ENCODE results near the gene EIF2S3. TPM values are rescaled to one million over a fixed set of nuclear protein-coding genes. Genes with fewer than 3 reads are reported as not detected.

The EIF2S3 gene
- total RNA-seq, 3 donors from 2014 or later = 257 to 313 (median 258) TPM

Other genes starting within 250 kb of the EIF2S3 start
- gene APOO, start 147.0 kb upstream of the EIF2S3 start, total RNA-seq = 10 to 100 TPM; 29.7 to 36.7 (median 31.8) TPM
- gene CXorf58, start 146.9 kb upstream of the EIF2S3 start, total RNA-seq = under 1 TPM in 1 of 3 donors, not detected in 2; 0.83 TPM
- 10 to 100 TPM; 10.4 to 11.8 (median 10.9) TPM for gene KLHL15, start 27.8 kb upstream of the EIF2S3 start, total RNA-seq
- gene ZFX, start 94.8 kb downstream of the EIF2S3 start, total RNA-seq = 10 to 100 TPM; 36.6 to 66.5 (median 37.9) TPM

Data from activated T-cell treated with anti-CD3 and anti-CD28 coated beads, Interleukin-2, amount 50 U/mL, for 4 hours (primary cell).